ENCODE results near the gene RNF144B. TPM values are rescaled to one million over a fixed set of nuclear protein-coding genes. Genes with fewer than 3 reads are reported as not detected.
A peak's percentile ranks its signal among the peaks of the same experiment; 100 is the strongest.

RNF144B gene
- polyA plus RNA-seq (2013, experiment 1 of 2), result 0.10 TPM
- 0.11 TPM for polyA plus RNA-seq (2013, experiment 2 of 2)

- Histone ChIP-seq H2AFZ (ENCODE audit: low read length) (peak within 1 kb of the TSS; percentile 92), H3K36me3 (replicated peaks in 1 of 2; ENCODE audit: control insufficient read depth in 2 of 2, insufficient read depth in 2 of 2, low read length in 2 of 2) (no peaks in the 10 kb centered on the region), H3K4me2 (ENCODE audit: insufficient read depth, low read length, poor library complexity, severe bottlenecking) (peak within 1 kb of the TSS; percentile 80), H3K9ac (ENCODE audit: low read depth, low read length, poor library complexity) (peak within 1 kb of the TSS; percentile 51), H3K14ac (ENCODE audit: low read length) (no peak within 1 kb of the TSS), H3K23ac (ENCODE audit: low read depth, low read length, poor library complexity) (no peak within 1 kb of the TSS), H2BK120ac (ENCODE audit: low read depth, low read length) (no peak within 1 kb of the TSS), H2BK12ac (ENCODE audit: low read length) (no peak within 1 kb of the TSS), H3K9me3 (replicated peaks in 1 of 2; ENCODE audit: control insufficient read depth in 2 of 2, insufficient read depth in 1 of 2, low read depth in 1 of 2, low read length in 2 of 2) (no peaks in the 10 kb centered on the region), H3K4me3 (ENCODE audit: low read length in 2 of 2) (peak within 1 kb of the TSS; percentile 47 to 74), H3K4me1 (ENCODE audit: control insufficient read depth in 2 of 2, insufficient read depth in 1 of 2, low read depth in 1 of 2, low read length in 2 of 2) (peaks cover 0 to 5% of the 10 kb centered on the region in 2 donors), H2BK15ac (ENCODE audit: low read length) (no peak within 1 kb of the TSS), H3K27me3 (ENCODE audit: control insufficient read depth in 3 of 3, insufficient read depth in 3 of 3, low read depth in 1 of 3, low read length in 3 of 3) (peaks cover 0 to 47% (median 7%) of the 10 kb centered on the region in 3 experiments), H2AK5ac (ENCODE audit: low read depth, low read length) (no peak within 1 kb of the TSS), H4K8ac (ENCODE audit: low read depth, low read length) (no peak within 1 kb of the TSS), H2BK5ac (ENCODE audit: low read length) (no peak within 1 kb of the TSS), H3K79me1 (ENCODE audit: low read depth, low read length) (no peaks in the 10 kb centered on the region), H4K91ac (ENCODE audit: low read depth, low read length, poor library complexity) (no peak within 1 kb of the TSS), H3K18ac (ENCODE audit: low read length) (peak within 1 kb of the TSS; percentile 86), H3K27ac (replicated peaks; ENCODE audit: low read length) (no peak within 1 kb of the TSS), H3K4ac (ENCODE audit: low read length) (no peak within 1 kb of the TSS)
- no CpG with 5 or more reads among the region's 40 CpGs for WGBS, 2 donors (ENCODE audit: extremely low coverage in 2 of 2, insufficient read length in 2 of 2, insufficient replicate concordance in 1 of 2)
- peak; percentile 65 for DNase-seq (ENCODE audit: low spot score)
Observed at GRCh38 chr6:18387061-18387721, at the start of gene RNF144B. RNF144B (plus strand) TSS chr6:18387350; CDS start chr6:18399535, 12,185 bp downstream.

DNA sequence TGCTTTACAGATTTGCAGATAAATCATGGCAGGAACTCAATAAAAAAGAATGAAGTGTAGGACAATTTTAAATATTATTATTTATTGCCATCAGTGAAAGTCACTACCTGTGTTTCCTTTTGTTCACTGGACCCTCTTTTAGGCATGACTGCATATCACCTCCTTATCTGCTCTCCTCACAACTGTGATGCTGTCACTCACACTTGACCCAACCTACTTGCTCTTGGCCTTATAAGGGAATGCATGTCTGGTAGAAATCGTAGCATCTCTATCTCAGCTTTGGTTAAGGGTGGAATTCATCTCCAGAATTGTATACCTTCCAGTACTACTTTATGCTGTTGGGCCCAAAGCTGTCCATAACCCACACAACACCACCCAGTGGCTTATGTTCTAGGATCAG lies 47.6 kb upstream of the RNF144B start:
- Histone ChIP-seq H2BK12ac (ENCODE audit: low read length) (no peak overlapping the region), H3K9ac (ENCODE audit: low read depth, low read length, poor library complexity) (no peak overlapping the region), H2AK5ac (ENCODE audit: low read depth, low read length) (no peak overlapping the region), H3K27ac (replicated peaks; ENCODE audit: low read length) (no peak overlapping the region), H4K91ac (ENCODE audit: low read depth, low read length, poor library complexity) (no peak overlapping the region), H3K36me3 (replicated peaks in 1 of 2; ENCODE audit: control insufficient read depth in 2 of 2, insufficient read depth in 2 of 2, low read length in 2 of 2) (no peaks in the 10 kb centered on the region), H2BK120ac (ENCODE audit: low read depth, low read length) (no peak overlapping the region), H4K8ac (ENCODE audit: low read depth, low read length) (no peak overlapping the region), H3K18ac (ENCODE audit: low read length) (no peak overlapping the region), H2BK5ac (ENCODE audit: low read length) (no peak overlapping the region), H3K4ac (ENCODE audit: low read length) (no peak overlapping the region), H2AFZ (ENCODE audit: low read length) (no peak overlapping the region), H3K9me3 (replicated peaks in 1 of 2; ENCODE audit: control insufficient read depth in 2 of 2, insufficient read depth in 1 of 2, low read depth in 1 of 2, low read length in 2 of 2) (no peaks in the 10 kb centered on the region), H3K4me1 (ENCODE audit: control insufficient read depth in 2 of 2, insufficient read depth in 1 of 2, low read depth in 1 of 2, low read length in 2 of 2) (peaks cover 0 to 5% of the 10 kb centered on the region in 2 donors), H2BK15ac (ENCODE audit: low read length) (no peak overlapping the region), H3K23ac (ENCODE audit: low read depth, low read length, poor library complexity) (no peak overlapping the region), H3K4me2 (ENCODE audit: insufficient read depth, low read length, poor library complexity, severe bottlenecking) (no peak overlapping the region), H3K27me3 (ENCODE audit: control insufficient read depth in 3 of 3, insufficient read depth in 3 of 3, low read depth in 1 of 3, low read length in 3 of 3) (no peaks in the 10 kb centered on the region), H3K4me3 (ENCODE audit: low read length in 2 of 2) (no peak overlapping the region), H3K14ac (ENCODE audit: low read length) (no peak overlapping the region), H3K79me1 (ENCODE audit: low read depth, low read length) (no peaks in the 10 kb centered on the region)
- no peak for DNase-seq (ENCODE audit: low spot score)
- no CpG with 5 or more reads among the region's 1 CpG for WGBS, 2 donors (ENCODE audit: extremely low coverage in 2 of 2, insufficient read length in 2 of 2, insufficient replicate concordance in 1 of 2)

DNA sequence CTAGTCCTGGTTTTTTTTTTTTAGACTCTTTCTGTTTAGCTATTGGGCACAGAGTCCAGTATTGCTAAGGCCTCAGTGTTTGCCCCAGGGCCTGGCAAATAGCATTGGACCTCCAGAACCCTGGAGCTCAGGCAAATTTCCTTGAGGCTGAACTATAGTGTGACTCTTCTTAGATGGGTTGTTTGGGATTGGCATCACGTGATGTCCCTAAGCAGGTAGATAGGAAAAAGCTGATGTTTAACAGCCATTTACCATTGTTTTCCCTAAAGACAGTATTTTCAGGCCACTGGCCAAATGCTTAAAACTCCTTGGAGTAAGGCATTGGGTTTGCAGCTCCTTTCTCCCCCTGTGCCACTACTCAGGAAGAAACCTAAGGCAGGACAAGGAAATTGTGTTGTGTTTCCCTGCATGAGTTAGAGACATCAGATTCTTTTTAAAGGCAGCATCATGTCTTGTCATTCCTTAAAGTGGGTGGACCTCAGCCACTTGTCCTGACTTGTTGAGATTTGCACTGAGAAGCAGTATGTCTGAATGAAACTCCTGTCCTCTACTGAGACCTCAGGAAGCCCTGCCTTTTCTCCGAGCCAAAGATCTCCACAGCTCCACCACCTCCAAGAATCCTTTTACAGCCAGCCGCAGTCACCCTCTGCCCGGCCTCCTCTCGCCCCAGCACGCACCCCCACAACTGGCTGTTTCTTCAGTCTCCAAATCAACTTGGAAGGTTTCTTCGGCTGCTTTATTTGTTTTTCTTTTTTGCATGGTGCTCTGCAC lies 46.2 kb upstream of the RNF144B start:
- Histone ChIP-seq H3K27me3 (ENCODE audit: control insufficient read depth in 3 of 3, insufficient read depth in 3 of 3, low read depth in 1 of 3, low read length in 3 of 3) (no peaks in the 10 kb centered on the region), H3K79me1 (ENCODE audit: low read depth, low read length) (no peaks in the 10 kb centered on the region), H3K4ac (ENCODE audit: low read length) (no peak overlapping the region), H3K23ac (ENCODE audit: low read depth, low read length, poor library complexity) (no peak overlapping the region), H3K9me3 (replicated peaks in 1 of 2; ENCODE audit: control insufficient read depth in 2 of 2, insufficient read depth in 1 of 2, low read depth in 1 of 2, low read length in 2 of 2) (no peaks in the 10 kb centered on the region), H4K91ac (ENCODE audit: low read depth, low read length, poor library complexity) (no peak overlapping the region), H2BK15ac (ENCODE audit: low read length) (no peak overlapping the region), H3K4me2 (ENCODE audit: insufficient read depth, low read length, poor library complexity, severe bottlenecking) (no peak overlapping the region), H3K18ac (ENCODE audit: low read length) (no peak overlapping the region), H2BK120ac (ENCODE audit: low read depth, low read length) (no peak overlapping the region), H3K4me3 (ENCODE audit: low read length in 2 of 2) (no peak overlapping the region), H3K27ac (replicated peaks; ENCODE audit: low read length) (no peak overlapping the region), H4K8ac (ENCODE audit: low read depth, low read length) (no peak overlapping the region), H3K36me3 (replicated peaks in 1 of 2; ENCODE audit: control insufficient read depth in 2 of 2, insufficient read depth in 2 of 2, low read length in 2 of 2) (no peaks in the 10 kb centered on the region), H2AFZ (ENCODE audit: low read length) (peak overlapping the region; percentile 33), H2BK5ac (ENCODE audit: low read length) (no peak overlapping the region), H2AK5ac (ENCODE audit: low read depth, low read length) (no peak overlapping the region), H2BK12ac (ENCODE audit: low read length) (no peak overlapping the region), H3K4me1 (ENCODE audit: control insufficient read depth in 2 of 2, insufficient read depth in 1 of 2, low read depth in 1 of 2, low read length in 2 of 2) (peaks cover 0 to 4% of the 10 kb centered on the region in 2 donors), H3K14ac (ENCODE audit: low read length) (no peak overlapping the region), H3K9ac (ENCODE audit: low read depth, low read length, poor library complexity) (no peak overlapping the region)
- no peak for DNase-seq (ENCODE audit: low spot score)
- WGBS, 2 donors (ENCODE audit: extremely low coverage in 2 of 2, insufficient read length in 2 of 2, insufficient replicate concordance in 1 of 2), result no CpG with 5 or more reads among the region's 7 CpGs

GRCh38 chr6:18342223-18342622 lies 44.9 kb upstream of the RNF144B start:
- WGBS, 2 donors (ENCODE audit: extremely low coverage in 2 of 2, insufficient read length in 2 of 2, insufficient replicate concordance in 1 of 2), result no CpG with 5 or more reads among the region's 3 CpGs

More at GRCh38 chr6:18342223-18342622, 44.9 kb upstream of the RNF144B start:
- no peak overlapping the region for H3K4me3 ChIP-seq (ENCODE audit: low read length in 2 of 2)
- no peak overlapping the region for H3K27ac ChIP-seq (replicated peaks; ENCODE audit: low read length)
- no peaks in the 10 kb centered on the region for H3K9me3 ChIP-seq (replicated peaks in 1 of 2; ENCODE audit: control insufficient read depth in 2 of 2, insufficient read depth in 1 of 2, low read depth in 1 of 2, low read length in 2 of 2)
- no peaks in the 10 kb centered on the region for H3K4me1 ChIP-seq (ENCODE audit: control insufficient read depth in 2 of 2, insufficient read depth in 1 of 2, low read depth in 1 of 2, low read length in 2 of 2)
- no peaks in the 10 kb centered on the region for H3K27me3 ChIP-seq (ENCODE audit: control insufficient read depth in 3 of 3, insufficient read depth in 3 of 3, low read depth in 1 of 3, low read length in 3 of 3)
- no peak overlapping the region for H3K9ac ChIP-seq (ENCODE audit: low read depth, low read length, poor library complexity)
- H4K91ac ChIP-seq (ENCODE audit: low read depth, low read length, poor library complexity), result no peak overlapping the region
- no peak overlapping the region for H2AFZ ChIP-seq (ENCODE audit: low read length)
- H3K79me1 ChIP-seq (ENCODE audit: low read depth, low read length), result no peaks in the 10 kb centered on the region
- no peak overlapping the region for H3K14ac ChIP-seq (ENCODE audit: low read length)
- H3K18ac ChIP-seq (ENCODE audit: low read length), result no peak overlapping the region
- DNase-seq (ENCODE audit: low spot score), result no peak
- H3K4ac ChIP-seq (ENCODE audit: low read length), result no peak overlapping the region
- H3K36me3 ChIP-seq (replicated peaks in 1 of 2; ENCODE audit: control insufficient read depth in 2 of 2, insufficient read depth in 2 of 2, low read length in 2 of 2), result no peaks in the 10 kb centered on the region
- no peak overlapping the region for H2BK15ac ChIP-seq (ENCODE audit: low read length)
- H2BK12ac ChIP-seq (ENCODE audit: low read length), result no peak overlapping the region
- H3K4me2 ChIP-seq (ENCODE audit: insufficient read depth, low read length, poor library complexity, severe bottlenecking), result no peak overlapping the region
- H2AK5ac ChIP-seq (ENCODE audit: low read depth, low read length), result no peak overlapping the region
- no peak overlapping the region for H2BK5ac ChIP-seq (ENCODE audit: low read length)
- H2BK120ac ChIP-seq (ENCODE audit: low read depth, low read length), result no peak overlapping the region
- H3K23ac ChIP-seq (ENCODE audit: low read depth, low read length, poor library complexity), result no peak overlapping the region
- no peak overlapping the region for H4K8ac ChIP-seq (ENCODE audit: low read depth, low read length)

Measured in neuronal stem cell (in vitro differentiated cells).